ENCODE measurements around the gene PRKG1.

The PRKG1 gene

DNA sequence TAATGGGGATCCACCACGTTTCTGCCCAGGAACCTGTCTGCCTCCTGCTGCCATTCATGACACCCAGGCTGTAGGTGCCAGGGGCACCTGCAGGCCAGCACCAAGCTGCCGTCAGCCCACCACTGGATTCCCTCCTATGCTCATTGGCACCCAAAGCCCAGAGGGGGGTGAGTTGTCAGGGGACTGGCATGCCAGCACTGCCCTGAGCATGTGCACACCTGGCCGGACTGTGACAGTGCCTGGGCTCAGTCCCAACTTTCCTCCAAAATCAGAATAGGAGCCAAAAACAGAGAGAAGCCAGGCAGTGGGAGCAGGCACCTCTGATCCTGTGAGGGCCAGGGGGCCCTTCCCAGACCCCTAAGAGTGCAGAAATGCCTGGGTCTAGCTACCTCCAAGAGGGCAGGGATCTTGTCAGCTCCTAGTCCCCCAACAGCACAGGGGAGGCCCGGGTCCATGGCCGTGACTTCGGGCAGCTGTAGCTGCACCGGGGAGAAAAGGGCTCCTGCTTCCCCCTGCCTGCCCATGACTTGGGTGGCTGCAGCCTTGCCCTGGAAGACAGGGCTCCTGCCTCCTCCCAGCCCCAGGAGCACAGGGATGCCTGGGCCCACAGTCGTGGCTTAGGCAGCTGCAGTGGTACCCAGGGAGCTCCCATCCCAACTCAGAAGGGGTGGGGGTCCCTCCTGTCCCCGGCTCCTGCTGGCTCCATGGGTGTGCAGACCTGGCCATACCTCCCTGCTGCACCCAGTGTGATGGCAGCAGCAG lies 990.0 kb downstream of the PRKG1 start:
- Mint-ChIP-seq H3K9me3 (no peaks in the 10 kb centered on the region), H3K36me3 (no peaks in the 10 kb centered on the region), H3K27ac (no peak overlapping the region), H3K27me3 (no peaks in the 10 kb centered on the region), H3K4me1 (no peaks in the 10 kb centered on the region), H3K4me3 (no peak overlapping the region)
- DNase-seq (ENCODE audit: low spot score in 2 of 2) (no peak), ATAC-seq (ENCODE audit: low read depth) (no peak)

DNA sequence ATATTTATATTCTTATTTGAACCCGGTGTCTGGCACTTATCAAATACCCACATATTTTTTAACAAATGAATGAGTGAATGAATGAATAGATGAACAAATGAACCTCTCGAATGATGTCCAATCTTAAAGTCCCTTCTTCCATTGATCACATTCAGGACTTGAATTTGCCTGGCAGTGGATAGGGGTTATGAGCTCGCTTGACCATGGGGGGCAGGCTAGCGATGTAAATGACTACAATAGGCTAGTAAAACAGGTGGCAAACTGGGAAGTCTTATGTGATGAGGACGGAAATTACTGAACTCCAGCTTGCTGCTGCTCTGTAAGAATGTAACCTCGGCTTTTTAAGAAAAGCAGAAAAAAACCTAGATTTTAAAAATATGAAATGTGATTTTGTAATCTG lies 992.1 kb downstream of the PRKG1 start:
- ATAC-seq (ENCODE audit: low read depth), result no peak
- no peak for DNase-seq (ENCODE audit: low spot score in 2 of 2)
- Mint-ChIP-seq H3K27me3 (no peaks in the 10 kb centered on the region), H3K4me1 (no peaks in the 10 kb centered on the region), H3K4me3 (no peak overlapping the region), H3K9me3 (no peaks in the 10 kb centered on the region), H3K36me3 (no peaks in the 10 kb centered on the region), H3K27ac (no peak overlapping the region)

DNA sequence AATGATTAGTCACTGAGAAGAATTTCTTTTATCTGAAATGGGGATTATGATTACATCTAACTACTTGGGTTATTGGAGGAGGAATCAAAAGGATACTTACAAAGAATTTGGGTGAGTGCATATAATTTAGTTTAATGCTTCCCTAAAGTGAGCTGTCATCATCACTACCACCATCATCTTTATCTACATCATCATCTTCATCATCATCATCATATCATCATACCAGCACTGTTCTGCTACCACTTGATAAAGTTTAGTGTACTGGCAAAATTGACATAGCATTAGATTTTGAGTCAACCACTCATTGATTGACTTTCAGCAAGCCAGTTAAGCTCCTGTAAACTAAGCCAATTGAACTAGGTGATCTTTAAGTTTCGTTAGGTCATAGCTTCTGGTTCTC lies 994.2 kb downstream of the PRKG1 start:
- no peak overlapping the region for H3K4me3 Mint-ChIP-seq
- no peak for ATAC-seq (ENCODE audit: low read depth)
- no peaks in the 10 kb centered on the region for H3K36me3 Mint-ChIP-seq
- H3K9me3 Mint-ChIP-seq, result no peaks in the 10 kb centered on the region
- no peaks in the 10 kb centered on the region for H3K27me3 Mint-ChIP-seq
- no peak for DNase-seq (ENCODE audit: low spot score in 2 of 2)
- H3K27ac Mint-ChIP-seq, result no peak overlapping the region
- H3K4me1 Mint-ChIP-seq, result no peaks in the 10 kb centered on the region

DNA sequence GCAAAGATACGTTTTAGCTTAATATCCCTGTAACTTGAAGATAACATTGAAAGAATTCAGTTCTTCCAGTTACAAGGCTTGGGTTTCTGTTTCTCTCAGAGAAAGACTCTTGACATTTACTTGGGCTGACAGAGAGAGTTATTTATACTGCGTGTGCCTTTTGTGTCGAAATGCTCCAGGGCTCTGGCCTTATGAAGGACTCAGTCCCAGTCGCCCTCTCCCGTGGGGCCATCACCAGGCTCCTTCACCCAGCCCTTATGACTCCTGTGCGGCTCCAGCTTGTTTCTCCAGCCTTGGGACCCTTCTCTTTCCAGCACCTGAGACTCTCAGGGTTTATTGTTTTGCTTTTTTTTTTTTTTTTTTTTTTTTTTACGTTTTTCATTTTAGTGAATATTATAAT lies 997.5 kb downstream of the PRKG1 start:
- ATAC-seq (ENCODE audit: low read depth) (no peak), DNase-seq (ENCODE audit: low spot score in 2 of 2) (no peak)
- no peaks in the 10 kb centered on the region for H3K27me3 Mint-ChIP-seq
- H3K36me3 Mint-ChIP-seq, result no peaks in the 10 kb centered on the region
- H3K4me3 Mint-ChIP-seq, result no peak overlapping the region
- H3K9me3 Mint-ChIP-seq, result no peaks in the 10 kb centered on the region
- no peaks in the 10 kb centered on the region for H3K4me1 Mint-ChIP-seq
- H3K27ac Mint-ChIP-seq, result no peak overlapping the region

DNA sequence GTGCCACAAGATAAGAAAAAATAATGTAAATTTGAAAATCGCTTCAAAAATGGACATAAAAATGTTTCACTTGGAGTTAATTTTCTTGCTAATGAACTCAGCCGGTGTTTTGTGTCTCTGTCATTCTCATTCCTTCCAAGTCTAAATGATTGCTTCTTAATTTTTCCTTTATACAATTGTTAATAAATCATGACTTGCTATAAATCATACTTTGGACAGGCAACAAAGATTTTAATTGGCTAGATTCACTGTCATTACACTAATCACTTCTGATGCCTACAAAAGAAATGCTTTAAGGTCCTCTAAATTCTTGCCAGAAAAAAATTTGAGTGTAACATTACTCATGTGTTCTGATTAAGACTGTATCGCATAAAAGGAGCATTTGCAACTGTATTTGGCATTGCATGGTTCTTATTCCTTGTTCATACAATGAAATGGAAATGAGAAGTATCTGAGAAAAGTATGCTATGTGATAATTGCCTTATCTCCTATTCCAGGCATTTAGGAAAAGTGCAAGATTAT lies 1000.3 kb downstream of the PRKG1 start:
- Mint-ChIP-seq H3K4me3 (no peak overlapping the region), H3K9me3 (no peaks in the 10 kb centered on the region), H3K36me3 (no peaks in the 10 kb centered on the region), H3K4me1 (no peaks in the 10 kb centered on the region), H3K27me3 (no peaks in the 10 kb centered on the region), H3K27ac (no peak overlapping the region)
- DNase-seq (ENCODE audit: low spot score in 2 of 2) (no peak), ATAC-seq (ENCODE audit: low read depth) (no peak)

DNA sequence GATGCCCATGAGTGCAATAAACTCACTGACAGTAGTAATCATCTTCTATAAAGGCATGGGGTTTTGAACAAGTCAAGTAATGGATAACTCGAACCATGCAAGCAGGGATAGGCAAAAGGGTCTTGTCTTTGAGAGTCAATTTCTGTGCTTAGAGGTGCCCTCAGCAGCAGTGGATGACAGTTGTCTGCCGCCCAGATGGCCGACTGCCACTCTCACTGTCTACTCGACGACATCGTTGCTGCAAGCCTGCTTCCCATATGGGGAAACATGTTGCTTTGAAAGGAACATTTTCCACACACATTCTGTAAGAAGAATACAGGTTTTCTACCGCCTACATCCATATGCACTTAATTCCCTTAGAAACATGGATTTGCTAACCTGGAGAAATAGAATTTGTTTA lies 1003.5 kb downstream of the PRKG1 start:
- no peaks in the 10 kb centered on the region for H3K4me1 Mint-ChIP-seq
- no peaks in the 10 kb centered on the region for H3K9me3 Mint-ChIP-seq
- no peaks in the 10 kb centered on the region for H3K36me3 Mint-ChIP-seq
- H3K27me3 Mint-ChIP-seq, result no peaks in the 10 kb centered on the region
- DNase-seq (ENCODE audit: low spot score in 2 of 2) (no peak), ATAC-seq (ENCODE audit: low read depth) (no peak)
- H3K4me3 Mint-ChIP-seq, result no peak overlapping the region
- H3K27ac Mint-ChIP-seq, result no peak overlapping the region

DNA sequence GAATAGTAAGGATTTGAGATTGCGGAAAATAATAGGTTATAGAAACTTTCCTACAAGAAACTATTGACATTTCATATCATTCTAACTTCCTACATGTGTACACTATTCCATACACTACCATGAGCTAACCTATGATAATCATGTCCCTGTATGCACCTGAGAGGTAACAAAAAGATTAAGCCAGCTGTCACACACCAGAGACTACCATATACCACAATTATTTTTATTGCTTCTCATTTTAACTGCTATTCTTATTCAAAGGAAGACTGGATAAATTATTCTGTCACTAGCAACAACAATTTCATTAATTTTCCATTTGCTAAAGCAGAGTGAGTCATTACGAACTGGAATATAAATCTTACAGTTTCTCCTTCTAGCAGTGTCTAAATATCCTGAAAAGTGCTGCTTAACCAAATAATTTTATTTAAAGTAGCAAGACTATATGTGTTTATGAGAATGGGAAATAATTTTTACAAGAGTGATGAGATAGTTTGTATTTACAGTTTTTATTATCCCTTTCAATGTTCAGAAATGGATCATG lies 1004.2 kb downstream of the PRKG1 start:
- Mint-ChIP-seq H3K27ac (no peak overlapping the region), H3K36me3 (no peaks in the 10 kb centered on the region), H3K4me3 (no peak overlapping the region), H3K4me1 (no peaks in the 10 kb centered on the region), H3K9me3 (no peaks in the 10 kb centered on the region), H3K27me3 (no peaks in the 10 kb centered on the region)
- ATAC-seq (ENCODE audit: low read depth), result no peak
- DNase-seq (ENCODE audit: low spot score in 2 of 2), result no peak

DNA sequence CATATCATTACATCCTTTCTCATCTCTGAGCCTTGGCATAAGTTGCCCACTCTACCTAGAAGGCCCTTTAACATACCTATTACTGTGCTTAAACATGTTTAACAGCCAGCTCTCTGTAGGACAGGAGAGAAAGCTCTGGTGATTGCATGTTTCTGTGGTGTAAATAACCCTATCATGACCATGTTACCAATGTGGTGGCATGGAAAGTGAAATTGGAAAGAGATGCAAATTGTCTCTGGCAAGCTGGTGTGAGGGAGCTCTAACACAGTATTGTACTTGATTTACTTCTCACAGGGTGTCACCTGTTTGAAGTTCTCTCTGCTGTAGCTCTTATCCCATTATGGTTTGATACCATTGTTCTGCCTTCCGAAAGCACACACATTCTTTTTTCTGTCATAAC lies 1008.0 kb downstream of the PRKG1 start:
- ATAC-seq (ENCODE audit: low read depth), result no peak

DNA sequence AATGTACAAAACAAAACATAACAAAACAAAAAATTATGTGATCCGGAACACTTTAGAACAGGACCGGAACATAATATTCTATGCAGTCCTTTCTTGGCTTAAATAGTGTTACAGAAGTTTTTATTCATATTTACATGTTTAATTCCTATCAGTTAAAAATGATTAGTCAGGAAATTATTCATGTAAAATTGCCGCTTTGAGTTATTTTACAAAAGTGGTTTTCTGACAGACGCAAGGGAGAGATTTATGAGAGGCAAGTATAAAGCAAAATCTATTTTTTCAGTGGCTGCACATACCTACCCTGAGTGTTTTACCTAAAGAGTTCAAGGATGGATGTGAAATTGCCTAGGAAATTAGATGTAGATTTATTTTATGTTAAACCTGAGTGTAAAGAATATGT lies 1009.1 kb downstream of the PRKG1 start:
- H3K27me3 Mint-ChIP-seq, result no peaks in the 10 kb centered on the region
- no peaks in the 10 kb centered on the region for H3K9me3 Mint-ChIP-seq
- no peak overlapping the region for H3K27ac Mint-ChIP-seq
- H3K4me3 Mint-ChIP-seq, result no peak overlapping the region
- DNase-seq (ENCODE audit: low spot score in 2 of 2) (no peak), ATAC-seq (ENCODE audit: low read depth) (no peak)
- no peaks in the 10 kb centered on the region for H3K4me1 Mint-ChIP-seq
- no peaks in the 10 kb centered on the region for H3K36me3 Mint-ChIP-seq

More for the DNA sequence above, 1008.0 kb downstream of the PRKG1 start:
- no peak overlapping the region for H3K27ac Mint-ChIP-seq
- H3K4me1 Mint-ChIP-seq, result no peaks in the 10 kb centered on the region
- DNase-seq (ENCODE audit: low spot score in 2 of 2), result no peak
- H3K4me3 Mint-ChIP-seq, result no peak overlapping the region
- no peaks in the 10 kb centered on the region for H3K36me3 Mint-ChIP-seq
- H3K27me3 Mint-ChIP-seq, result no peaks in the 10 kb centered on the region
- H3K9me3 Mint-ChIP-seq, result no peaks in the 10 kb centered on the region

DNA sequence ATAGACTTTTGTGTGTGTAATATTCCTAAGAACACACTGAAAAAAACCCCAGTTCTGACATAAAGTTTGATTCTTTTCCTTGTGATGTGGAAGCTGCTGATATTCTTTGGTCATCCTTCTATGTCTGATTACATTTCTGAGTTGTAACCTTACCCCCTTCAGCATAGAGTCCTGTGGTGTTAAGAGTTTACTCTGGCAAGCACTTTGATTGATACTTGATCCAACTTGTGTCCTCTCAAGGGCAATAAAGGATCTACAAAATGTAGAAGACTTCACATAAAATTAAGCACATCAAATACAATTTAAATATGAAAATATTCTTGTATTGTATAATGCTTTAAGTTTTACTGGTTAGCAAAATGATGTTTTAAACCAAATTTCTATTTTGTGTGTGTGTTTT lies 1018.1 kb downstream of the PRKG1 start:
- DNase-seq (ENCODE audit: low spot score in 2 of 2), result no peak
- no peak overlapping the region for H3K27ac Mint-ChIP-seq
- no peaks in the 10 kb centered on the region for H3K36me3 Mint-ChIP-seq
- no peaks in the 10 kb centered on the region for H3K4me1 Mint-ChIP-seq
- H3K27me3 Mint-ChIP-seq, result no peaks in the 10 kb centered on the region
- H3K9me3 Mint-ChIP-seq, result no peaks in the 10 kb centered on the region
- H3K4me3 Mint-ChIP-seq, result no peak overlapping the region
- no peak for ATAC-seq (ENCODE audit: low read depth)

DNA sequence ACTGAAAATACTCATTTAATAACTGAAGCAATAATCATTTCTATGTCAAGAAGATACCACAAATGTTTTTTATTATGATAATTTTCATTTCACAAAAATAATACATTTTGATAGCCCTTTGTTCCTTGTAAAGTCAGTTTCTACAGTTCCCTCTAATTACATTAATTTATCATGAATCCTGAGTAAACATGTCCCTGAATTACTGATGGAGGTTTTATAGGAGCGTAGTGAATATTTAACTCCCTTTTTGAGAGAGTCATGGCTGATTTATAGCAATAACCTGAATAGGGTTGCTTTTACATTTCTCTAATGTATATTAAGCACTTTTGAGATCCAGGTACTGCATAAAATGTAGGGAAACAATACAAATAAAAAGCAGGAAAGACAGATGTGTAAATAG lies 1023.8 kb downstream of the PRKG1 start:
- no peak for DNase-seq (ENCODE audit: low spot score in 2 of 2)
- H3K27me3 Mint-ChIP-seq, result no peaks in the 10 kb centered on the region
- H3K27ac Mint-ChIP-seq, result no peak overlapping the region
- H3K4me1 Mint-ChIP-seq, result no peaks in the 10 kb centered on the region
- no peaks in the 10 kb centered on the region for H3K36me3 Mint-ChIP-seq
- H3K9me3 Mint-ChIP-seq, result no peaks in the 10 kb centered on the region
- no peak overlapping the region for H3K4me3 Mint-ChIP-seq
- no peak for ATAC-seq (ENCODE audit: low read depth)

DNA sequence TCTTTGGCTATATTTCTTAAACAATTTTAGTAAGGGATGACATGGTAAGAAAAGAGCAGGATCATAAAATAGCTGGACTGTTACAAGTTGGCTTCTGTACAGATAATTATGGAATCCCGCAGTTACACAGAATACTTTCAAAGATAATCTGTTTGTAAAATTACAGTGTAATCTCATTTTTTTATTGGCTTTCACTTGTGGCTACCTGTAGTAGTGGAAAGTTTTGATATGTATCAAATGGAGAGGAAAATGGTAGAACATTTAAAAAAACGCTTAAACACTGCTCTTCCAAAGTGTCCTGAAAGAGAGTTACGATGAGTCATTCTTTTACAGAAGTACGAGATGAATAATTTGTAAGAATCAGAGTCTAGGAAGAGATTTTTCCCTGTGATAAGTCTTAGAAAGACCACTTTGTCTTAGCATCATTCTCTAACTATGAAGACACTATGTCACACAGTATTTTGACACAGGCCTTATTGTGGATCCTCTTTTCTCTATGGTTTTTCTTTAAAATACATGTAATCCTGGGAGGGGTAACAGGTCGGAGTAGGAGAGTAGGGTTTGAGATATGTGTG lies 1024.8 kb downstream of the PRKG1 start:
- Mint-ChIP-seq H3K4me1 (no peaks in the 10 kb centered on the region), H3K9me3 (no peaks in the 10 kb centered on the region), H3K36me3 (no peaks in the 10 kb centered on the region), H3K27me3 (no peaks in the 10 kb centered on the region), H3K27ac (no peak overlapping the region), H3K4me3 (no peak overlapping the region)
- no peak for DNase-seq (ENCODE audit: low spot score in 2 of 2)
- ATAC-seq (ENCODE audit: low read depth), result no peak

DNA sequence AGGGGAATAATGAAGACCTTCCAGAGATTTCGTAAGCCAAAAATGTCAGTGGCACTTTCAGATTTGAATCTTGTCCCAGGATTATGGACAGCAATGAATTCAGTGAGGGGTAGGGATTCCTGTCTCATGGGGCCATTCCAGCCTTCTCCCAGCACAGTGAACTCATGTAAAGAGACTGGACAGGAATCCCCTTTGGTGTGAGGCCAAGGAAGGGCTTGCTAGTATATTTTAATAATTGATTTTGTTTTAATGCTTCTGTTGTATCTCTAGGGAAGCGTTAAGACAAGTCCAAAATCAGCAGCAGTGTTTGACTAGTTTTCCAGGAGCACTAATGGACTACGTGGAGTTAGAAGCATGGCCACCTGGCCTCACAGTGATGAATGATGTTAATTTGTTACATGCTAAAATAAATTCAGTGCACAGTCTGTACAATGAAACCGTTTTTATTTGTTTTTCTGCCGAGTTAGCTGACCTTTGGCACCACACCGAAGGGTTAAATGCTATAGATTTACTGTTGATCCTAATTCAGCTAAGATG lies 1025.8 kb downstream of the PRKG1 start:
- Mint-ChIP-seq H3K27ac (no peak overlapping the region), H3K36me3 (no peaks in the 10 kb centered on the region), H3K9me3 (no peaks in the 10 kb centered on the region), H3K4me3 (no peak overlapping the region), H3K4me1 (no peaks in the 10 kb centered on the region), H3K27me3 (no peaks in the 10 kb centered on the region)
- DNase-seq (ENCODE audit: low spot score in 2 of 2) (no peak), ATAC-seq (ENCODE audit: low read depth) (no peak)

DNA sequence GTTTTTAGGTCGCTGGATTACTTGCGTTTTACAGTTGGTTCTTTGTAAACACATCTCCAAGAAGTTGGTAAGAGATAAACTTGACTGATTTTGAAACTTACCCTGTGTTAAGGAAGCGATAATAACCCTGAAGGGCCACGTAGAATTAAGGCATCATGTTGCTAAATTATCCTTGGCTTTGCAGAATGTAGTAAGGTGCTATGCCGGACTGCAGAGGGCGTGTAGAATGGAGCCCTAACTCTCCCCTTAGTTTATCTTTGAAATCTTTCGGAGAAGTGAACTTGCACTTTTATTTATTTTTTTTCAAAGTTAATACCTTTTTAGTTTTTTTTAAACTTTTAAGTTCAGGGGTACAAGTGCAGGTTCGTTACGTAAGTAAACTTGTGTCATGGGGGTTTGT lies 1031.0 kb downstream of the PRKG1 start:
- no peaks in the 10 kb centered on the region for H3K9me3 Mint-ChIP-seq
- ATAC-seq (ENCODE audit: low read depth), result no peak
- H3K36me3 Mint-ChIP-seq, result no peaks in the 10 kb centered on the region
- H3K27ac Mint-ChIP-seq, result no peak overlapping the region
- no peaks in the 10 kb centered on the region for H3K4me1 Mint-ChIP-seq
- H3K4me3 Mint-ChIP-seq, result no peak overlapping the region
- DNase-seq (ENCODE audit: low spot score in 2 of 2), result no peak
- no peaks in the 10 kb centered on the region for H3K27me3 Mint-ChIP-seq
